ENCODE measurements around the gene MTHFD2L.

GRCh38 chr4:74205046-74205445, 47.1 kb downstream of the MTHFD2L start:
- TF ChIP-seq KAT2A (conservative IDR thresholded peaks at IDR 0.05; ENCODE audit: control insufficient read depth, low read depth, low read length) = no peak
- no peak for TF ChIP-seq BHLHE40 (IDR thresholded peaks at IDR 0.05; ENCODE audit: borderline replicate concordance in 1 of 2, low read depth in 2 of 2, low read length in 1 of 2)
- no peak for TF ChIP-seq CTCF (IDR thresholded peaks at IDR 0.05 in 2 of 3, conservative IDR thresholded peaks at IDR 0.05 in 1 of 3; ENCODE audit: control insufficient read depth in 2 of 3, extremely low read depth in 1 of 3, insufficient read depth in 1 of 3, low read depth in 3 of 3, low read length in 3 of 3)
- TF ChIP-seq IRF3 (IDR thresholded peaks at IDR 0.05) = no peak
- TF ChIP-seq CEBPB (IDR thresholded peaks at IDR 0.05; ENCODE audit: borderline replicate concordance in 1 of 2, low read depth in 2 of 2, low read length in 2 of 2) = no peak
- no peak for TF ChIP-seq POLR2A (IDR thresholded peaks at IDR 0.05; ENCODE audit: low read depth, low read length)
- TF ChIP-seq ZNF274 (IDR thresholded peaks at IDR 0.05; ENCODE audit: insufficient read depth, insufficient read length) = no peak
